MM.1S (cell line): ENCODE data around the gene IQSEC1.

Experiments
- CTCF ChIP-seq: fragments of 300-600 bp; sonication (generic); IDR thresholded peaks from 2 replicates; pipeline ENCODE4 v1.5.1; 2016; ENCODE audit warnings: antibody characterized with exemption, low read length, mixed read lengths
- EZH2 ChIP-seq: fragments of 300-600 bp; sonication (generic); optimal IDR thresholded peaks from 2 replicates; pipeline ENCODE3; 2017; ENCODE audit warnings: low read depth, mild to moderate bottlenecking, antibody characterized with exemption, low read length, mixed read lengths

DNA sequence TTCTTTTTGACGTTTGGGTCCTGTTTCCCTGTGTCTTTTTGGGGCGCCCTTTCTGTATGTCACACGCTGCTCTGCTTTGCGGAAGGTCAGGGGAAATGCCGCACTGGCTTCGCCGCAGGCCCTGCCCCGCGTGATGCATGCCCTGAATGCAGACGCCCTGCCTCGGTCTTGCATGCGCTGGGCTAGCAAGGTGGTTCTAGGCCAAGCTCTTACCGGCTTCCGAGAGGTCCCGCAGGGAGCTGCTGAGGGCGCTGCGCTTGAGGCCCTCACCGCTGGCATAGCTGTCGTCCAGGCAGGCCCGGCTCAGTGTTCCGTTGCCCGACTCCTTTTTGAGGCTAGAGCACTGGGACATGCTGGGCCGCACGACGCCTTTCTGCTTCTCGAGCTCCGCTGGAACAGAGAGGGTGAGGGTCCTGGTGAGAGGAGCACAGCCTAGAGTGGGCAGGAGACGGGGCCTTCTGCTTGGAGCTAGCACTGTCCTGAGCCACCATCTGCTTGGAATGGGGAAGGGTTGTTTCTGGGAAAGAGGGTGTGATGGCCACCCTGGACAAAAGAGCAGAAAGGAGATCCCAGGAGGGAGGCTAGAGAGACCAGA lies 165.0 kb downstream of the IQSEC1 start:
- TF ChIP-seq CTCF, result no peak
- TF ChIP-seq EZH2, result no peak
